ENCODE results near the gene PLA2G4A.

The PLA2G4A gene

GRCh38 chr1:186806477-186806876 lies 22.3 kb upstream of the PLA2G4A start:
- H3K4me3 ChIP-seq (ENCODE audit: low read depth, low read length) = no peak overlapping the region
- TF ChIP-seq CTCF (conservative IDR thresholded peaks at IDR 0.05; ENCODE audit: low read depth, low read length) = peak; percentile 53
- peak; percentile 70 for DNase-seq (ENCODE audit: low read depth)

- no peak for DNase-seq (ENCODE audit: low read depth)
- no peak for TF ChIP-seq CTCF (conservative IDR thresholded peaks at IDR 0.05; ENCODE audit: low read depth, low read length)
- H3K4me3 ChIP-seq (ENCODE audit: low read depth, low read length) = no peak overlapping the region
Observed at GRCh38 chr1:186807163-186807562, 21.6 kb upstream of the PLA2G4A start.

- no peak for DNase-seq (ENCODE audit: low read depth)
- TF ChIP-seq CTCF (conservative IDR thresholded peaks at IDR 0.05; ENCODE audit: low read depth, low read length) = no peak
- no peak overlapping the region for H3K4me3 ChIP-seq (ENCODE audit: low read depth, low read length)
Observed at GRCh38 chr1:186811892-186812291, 16.9 kb upstream of the PLA2G4A start.

GRCh38 chr1:186812570-186812969 lies 16.2 kb upstream of the PLA2G4A start:
- DNase-seq (ENCODE audit: low read depth) = peak; percentile 92
- H3K4me3 ChIP-seq (ENCODE audit: low read depth, low read length) = peak overlapping the region; percentile 34
- TF ChIP-seq CTCF (conservative IDR thresholded peaks at IDR 0.05; ENCODE audit: low read depth, low read length) = no peak

- H3K4me3 ChIP-seq (ENCODE audit: low read depth, low read length) = no peak overlapping the region
- DNase-seq (ENCODE audit: low read depth) = peak; percentile 15
- no peak for TF ChIP-seq CTCF (conservative IDR thresholded peaks at IDR 0.05; ENCODE audit: low read depth, low read length)
Observed at GRCh38 chr1:186813420-186813819, 15.3 kb upstream of the PLA2G4A start.

GRCh38 chr1:186819126-186819525 lies 9.6 kb upstream of the PLA2G4A start:
- no peak overlapping the region for H3K4me3 ChIP-seq (ENCODE audit: low read depth, low read length)
- DNase-seq (ENCODE audit: low read depth) = peak; percentile 88
- TF ChIP-seq CTCF (conservative IDR thresholded peaks at IDR 0.05; ENCODE audit: low read depth, low read length) = no peak

- TF ChIP-seq CTCF (conservative IDR thresholded peaks at IDR 0.05; ENCODE audit: low read depth, low read length) = no peak
Observed at GRCh38 chr1:186819563-186819962, 9.2 kb upstream of the PLA2G4A start.

More at GRCh38 chr1:186819563-186819962, 9.2 kb upstream of the PLA2G4A start:
- H3K4me3 ChIP-seq (ENCODE audit: low read depth, low read length) = no peak overlapping the region
- no peak for DNase-seq (ENCODE audit: low read depth)
